Measurements from ENCODE around the gene RTKN.
"Not testable (repeated sequence)": the region's sequence is repeated elsewhere in the genome, so short reads cannot be mapped to it uniquely, and the experiment has no call there.

Gene RTKN

DNA sequence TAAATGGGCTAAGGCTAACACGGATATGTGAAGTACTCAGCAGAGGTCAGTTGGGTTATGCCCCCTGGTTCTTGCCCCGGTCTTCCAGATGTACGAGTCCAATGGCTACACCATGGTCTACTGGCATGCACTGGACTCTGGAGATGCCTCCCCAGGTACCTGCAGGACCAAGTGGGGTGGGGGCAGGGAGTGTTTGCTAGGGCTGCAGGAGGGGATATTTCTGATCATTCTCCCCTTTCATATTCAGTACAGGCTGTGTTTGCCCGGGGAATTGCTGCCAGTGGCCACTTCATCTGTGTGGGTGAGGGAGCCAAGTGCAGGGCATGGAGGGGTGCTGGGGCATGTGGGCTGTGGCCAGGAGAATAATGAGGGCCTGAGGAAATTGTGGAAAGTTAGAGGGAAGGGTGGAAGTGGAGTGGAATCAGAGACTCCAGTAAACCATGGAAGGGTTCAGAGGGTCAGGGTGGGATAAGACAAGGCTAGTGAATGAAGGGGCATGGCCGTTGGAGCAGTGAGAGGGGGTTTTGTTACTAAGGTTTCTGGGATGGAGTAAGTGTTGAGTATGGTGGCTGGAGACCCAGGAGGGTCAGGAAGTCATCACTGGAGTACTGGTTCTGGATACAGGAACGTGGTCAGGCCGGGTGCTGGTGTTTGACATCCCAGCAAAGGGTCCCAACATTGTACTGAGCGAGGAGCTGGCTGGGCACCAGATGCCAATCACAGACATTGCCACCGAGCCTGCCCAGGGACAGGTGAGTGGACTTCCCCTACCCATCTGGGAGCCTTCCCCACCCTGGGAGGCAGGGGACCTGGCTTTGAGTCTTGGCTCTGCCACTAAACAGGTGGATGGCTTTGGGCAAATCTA, 18.3 kb downstream of the RTKN start:
- H3F3A ChIP-seq (ENCODE audit: low read depth): no peaks in the 10 kb centered on the region
- peaks cover 5% of the 10 kb centered on the region; the same call in 1 of the 2 replicates for H3K36me3 ChIP-seq (ENCODE audit: insufficient read depth, low read length)
- no peak overlapping the region for H3K9ac ChIP-seq (ENCODE audit: low read depth, low read length, poor library complexity, severe bottlenecking)
- no peaks in the 10 kb centered on the region for H3K9me3 ChIP-seq (ENCODE audit: insufficient read depth, low read depth, low read length)
- H3K4me1 ChIP-seq (ENCODE audit: insufficient read depth, low read length, poor library complexity, severe bottlenecking): peaks cover 22% of the 10 kb centered on the region
- H4K20me1 ChIP-seq (ENCODE audit: insufficient read depth, low read length, poor library complexity, severe bottlenecking): no peaks in the 10 kb centered on the region
- TF ChIP-seq, protein P1, sequence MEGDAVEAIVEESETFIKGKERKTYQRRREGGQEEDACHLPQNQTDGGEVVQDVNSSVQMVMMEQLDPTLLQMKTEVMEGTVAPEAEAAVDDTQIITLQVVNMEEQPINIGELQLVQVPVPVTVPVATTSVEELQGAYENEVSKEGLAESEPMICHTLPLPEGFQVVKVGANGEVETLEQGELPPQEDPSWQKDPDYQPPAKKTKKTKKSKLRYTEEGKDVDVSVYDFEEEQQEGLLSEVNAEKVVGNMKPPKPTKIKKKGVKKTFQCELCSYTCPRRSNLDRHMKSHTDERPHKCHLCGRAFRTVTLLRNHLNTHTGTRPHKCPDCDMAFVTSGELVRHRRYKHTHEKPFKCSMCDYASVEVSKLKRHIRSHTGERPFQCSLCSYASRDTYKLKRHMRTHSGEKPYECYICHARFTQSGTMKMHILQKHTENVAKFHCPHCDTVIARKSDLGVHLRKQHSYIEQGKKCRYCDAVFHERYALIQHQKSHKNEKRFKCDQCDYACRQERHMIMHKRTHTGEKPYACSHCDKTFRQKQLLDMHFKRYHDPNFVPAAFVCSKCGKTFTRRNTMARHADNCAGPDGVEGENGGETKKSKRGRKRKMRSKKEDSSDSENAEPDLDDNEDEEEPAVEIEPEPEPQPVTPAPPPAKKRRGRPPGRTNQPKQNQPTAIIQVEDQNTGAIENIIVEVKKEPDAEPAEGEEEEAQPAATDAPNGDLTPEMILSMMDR (conservative IDR thresholded peaks at IDR 0.05; ENCODE audit: low read length): no peak
- TF ChIP-seq EZH2phosphoT487 (IDR thresholded peaks at IDR 0.05; ENCODE audit: borderline replicate concordance): no peak
- no peak overlapping the region for H3K4me3 ChIP-seq (ENCODE audit: low read length, poor library complexity, severe bottlenecking)
- H3K79me2 ChIP-seq (ENCODE audit: insufficient read depth, low read length): peaks cover 14% of the 10 kb centered on the region; the same call in 1 of the 2 replicates
- H3K27me3 ChIP-seq (ENCODE audit: insufficient read depth, low read length, poor library complexity, severe bottlenecking): no peaks in the 10 kb centered on the region
- no peaks in the 10 kb centered on the region for H3K9me2 ChIP-seq (replicated peaks; ENCODE audit: low read depth, low read length)
- peak overlapping the region; percentile 94 for H3K4me2 ChIP-seq (ENCODE audit: low read depth, low read length, poor library complexity, severe bottlenecking)
- no peak overlapping the region for H2AFZ ChIP-seq (ENCODE audit: low read length)

DNA sequence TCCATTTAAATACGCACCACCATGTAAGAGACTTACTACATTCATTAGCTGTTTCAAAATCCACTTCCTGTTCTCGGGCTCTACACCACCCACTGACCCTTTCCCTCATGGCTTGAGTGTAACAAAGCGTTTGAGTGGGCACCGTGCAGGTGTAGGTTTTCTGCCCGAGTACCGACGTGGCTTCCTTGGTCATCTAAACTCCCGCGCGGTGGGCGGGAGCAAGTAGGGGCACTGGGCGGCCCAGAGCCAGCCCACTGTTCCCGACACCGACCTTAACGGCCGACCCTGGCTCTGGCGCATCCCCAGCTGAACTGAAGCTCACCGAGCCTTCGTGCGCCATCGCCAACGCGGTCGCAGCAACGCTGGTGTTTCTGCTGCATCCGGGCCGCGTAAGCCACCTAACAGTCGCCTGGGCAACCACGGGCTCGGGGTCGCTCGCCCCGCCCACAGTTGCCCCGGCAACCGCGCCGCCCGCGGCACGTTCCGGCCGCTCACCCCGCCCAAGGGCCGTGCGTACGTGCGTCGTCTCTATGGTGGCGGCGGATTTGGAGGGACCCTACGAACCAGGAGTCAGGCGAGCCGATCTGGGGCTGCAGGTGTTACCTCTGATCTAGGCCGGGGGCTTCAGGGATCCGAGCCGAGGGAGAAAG, 20.4 kb downstream of the RTKN start, which contains the start of the genes C2orf81 and WDR54:
Gene C2orf81 (minus strand): TSS at position 399 of the 650 bp plus-strand sequence. CDS start 59 bp downstream, at position 340.
Gene WDR54 (plus strand): TSS at position 510 of the 650 bp plus-strand sequence. CDS start 424 bp downstream, outside the sequence.
- no peaks in the 10 kb centered on the region for H3F3A ChIP-seq (ENCODE audit: low read depth)
- H3K4me1 ChIP-seq (ENCODE audit: insufficient read depth, low read length, poor library complexity, severe bottlenecking): peaks cover 22% of the 10 kb centered on the region
- H3K79me2 ChIP-seq (ENCODE audit: insufficient read depth, low read length): peaks cover 14% of the 10 kb centered on the region; the same call in 1 of the 2 replicates
- H4K20me1 ChIP-seq (ENCODE audit: insufficient read depth, low read length, poor library complexity, severe bottlenecking): no peaks in the 10 kb centered on the region
- no peaks in the 10 kb centered on the region for H3K9me2 ChIP-seq (replicated peaks; ENCODE audit: low read depth, low read length)
- peak within 1 kb of the TSS; percentile 99 for H2AFZ ChIP-seq (ENCODE audit: low read length)
- H3K27me3 ChIP-seq (ENCODE audit: insufficient read depth, low read length, poor library complexity, severe bottlenecking): no peaks in the 10 kb centered on the region
- H3K36me3 ChIP-seq (ENCODE audit: insufficient read depth, low read length): peaks cover 5% of the 10 kb centered on the region; the same call in 1 of the 2 replicates
- peak within 1 kb of the TSS; percentile 80 for H3K9ac ChIP-seq (ENCODE audit: low read depth, low read length, poor library complexity, severe bottlenecking)
- TF ChIP-seq EZH2phosphoT487 (IDR thresholded peaks at IDR 0.05; ENCODE audit: borderline replicate concordance): no peak
- TF ChIP-seq, protein P1 (conservative IDR thresholded peaks at IDR 0.05; ENCODE audit: low read length): no peak
- H3K4me2 ChIP-seq (ENCODE audit: low read depth, low read length, poor library complexity, severe bottlenecking): peak within 1 kb of the TSS; percentile 94
- H3K4me3 ChIP-seq (ENCODE audit: low read length, poor library complexity, severe bottlenecking): peak within 1 kb of the TSS; percentile 99
- H3K9me3 ChIP-seq (ENCODE audit: insufficient read depth, low read depth, low read length): no peaks in the 10 kb centered on the region

DNA sequence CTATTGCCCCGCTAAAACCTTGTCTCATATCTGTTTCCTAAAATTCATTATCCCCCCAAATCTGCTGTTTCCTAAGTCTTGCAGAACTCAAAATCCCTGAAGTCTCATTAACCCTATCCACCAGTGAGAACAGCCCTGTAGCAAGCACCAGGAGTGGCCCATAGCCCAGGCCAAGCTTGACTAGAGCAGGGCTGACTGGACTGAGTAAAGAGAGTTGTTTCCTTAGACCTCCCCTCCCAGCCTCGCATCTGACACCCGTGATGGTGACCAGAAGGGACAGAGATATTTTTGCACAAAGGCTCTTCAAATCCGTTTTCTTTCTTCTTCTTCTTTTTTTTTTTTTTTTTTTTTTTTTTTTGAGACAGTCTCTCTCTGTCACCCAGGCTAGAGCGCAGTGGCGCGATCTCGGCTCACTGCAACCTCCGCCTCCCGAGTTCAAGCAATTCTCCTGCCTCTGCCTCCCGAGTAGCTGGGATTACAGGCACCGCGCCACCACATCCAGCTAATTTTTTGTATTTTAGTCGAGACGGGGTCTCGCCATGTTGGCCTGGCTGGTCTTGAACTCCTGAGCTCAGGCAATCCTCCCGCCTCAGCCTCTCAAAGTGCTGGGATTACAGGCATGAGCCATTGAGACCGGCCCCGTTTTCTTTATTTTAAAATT, 21.2 kb downstream of the RTKN start:
- H4K20me1 ChIP-seq (ENCODE audit: insufficient read depth, low read length, poor library complexity, severe bottlenecking); H3K36me3 ChIP-seq (ENCODE audit: insufficient read depth, low read length); H3K9me2 ChIP-seq (replicated peaks; ENCODE audit: low read depth, low read length); H3K9me3 ChIP-seq (ENCODE audit: insufficient read depth, low read depth, low read length); H3F3A ChIP-seq (ENCODE audit: low read depth); H3K27me3 ChIP-seq (ENCODE audit: insufficient read depth, low read length, poor library complexity, severe bottlenecking): not testable (repeated sequence)
- Histone ChIP-seq H3K4me3 (ENCODE audit: low read length, poor library complexity, severe bottlenecking) (peak overlapping the region; percentile 99), H3K4me2 (ENCODE audit: low read depth, low read length, poor library complexity, severe bottlenecking) (peak overlapping the region; percentile 94), H3K9ac (ENCODE audit: low read depth, low read length, poor library complexity, severe bottlenecking) (peak overlapping the region; percentile 80), H3K4me1 (ENCODE audit: insufficient read depth, low read length, poor library complexity, severe bottlenecking) (peaks cover 22% of the 10 kb centered on the region), H3K79me2 (ENCODE audit: insufficient read depth, low read length) (peaks cover 14% of the 10 kb centered on the region; the same call in 1 of the 2 replicates), H2AFZ (ENCODE audit: low read length) (0 out of 2 replicates have a peak overlapping the region, but pooled peaks have one; percentile 99)

Measured in Loucy (cell line).